Thyroid gland (tissue), 4 donors: ENCODE measurements around the gene SUGCT.

Experiments
- CTCF ChIP-seq, 6 experiments: fragments of 200-600 bp in 3 of 6; fragments of 450-650 bp in 3 of 6; sonication (generic) in 3 of 6; IDR thresholded peaks; one replicate each; pipeline ENCODE4 v1.5.1; 2016 to 2019; ENCODE audit warnings: antibody characterized with exemption in 6 of 6, mild to moderate bottlenecking in 2 of 6, inconsistent platforms in 1 of 6, moderate library complexity in 1 of 6
- POLR2A ChIP-seq, 2 donors: fragments of 450-650 bp; IDR thresholded peaks; one replicate each; pipeline ENCODE4 v1.6.1; 2017; ENCODE audit warnings: antibody characterized with exemption in 2 of 2, mild to moderate bottlenecking in 2 of 2, moderate library complexity in 1 of 2

GRCh38 chr7:40826411-40827221, 691.8 kb downstream of the SUGCT start:
- TF ChIP-seq CTCF (IDR thresholded peaks at IDR 0.05) = no peak
- TF ChIP-seq POLR2A (IDR thresholded peaks at IDR 0.05) = no peak
